Activated T-cell treated with anti-CD3 and anti-CD28 coated beads for 4 hours (primary cell): ENCODE measurements around the gene FUT2.
A peak's percentile ranks its signal among the peaks of the same experiment; 100 is the strongest.

Experiments used
- DNase-seq: peaks from one replicate; pipeline ENCODE4 v3.0.0-alpha.2; 2020

The FUT2 gene

GRCh38 chr19:48734625-48735024, 38.9 kb downstream of the FUT2 start:
- DNase-seq, result no peak

DNA sequence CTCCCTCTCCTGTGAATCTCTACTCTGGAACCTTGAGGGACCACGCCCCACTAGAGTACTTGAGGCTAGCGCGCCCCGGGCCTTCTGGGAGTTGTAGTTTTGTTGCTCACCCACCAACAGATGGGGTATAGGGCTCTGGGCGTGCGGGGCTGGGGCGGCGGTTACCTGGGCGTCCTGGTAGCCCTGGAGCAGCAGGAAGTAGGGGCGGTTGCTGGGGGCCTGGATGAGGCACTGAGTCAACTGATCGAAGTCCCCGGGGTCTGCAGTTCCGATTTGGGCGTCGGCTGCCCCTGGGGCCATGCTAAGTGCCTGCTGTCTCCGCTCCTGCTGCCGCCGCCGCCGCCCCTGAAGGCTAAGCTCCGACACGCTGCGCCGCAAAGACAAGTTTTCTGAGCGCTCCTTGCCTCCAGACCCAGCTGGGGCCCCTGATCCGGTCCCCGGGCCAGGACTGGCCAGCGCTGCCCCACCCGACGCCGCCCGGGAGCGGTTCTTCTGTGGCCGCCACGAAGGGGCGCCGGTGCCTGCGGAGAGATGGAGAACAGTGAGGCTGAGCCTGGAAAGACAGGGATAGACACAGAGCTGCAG, 39.4 kb downstream of the FUT2 start:
- DNase-seq, result no peak

DNA sequence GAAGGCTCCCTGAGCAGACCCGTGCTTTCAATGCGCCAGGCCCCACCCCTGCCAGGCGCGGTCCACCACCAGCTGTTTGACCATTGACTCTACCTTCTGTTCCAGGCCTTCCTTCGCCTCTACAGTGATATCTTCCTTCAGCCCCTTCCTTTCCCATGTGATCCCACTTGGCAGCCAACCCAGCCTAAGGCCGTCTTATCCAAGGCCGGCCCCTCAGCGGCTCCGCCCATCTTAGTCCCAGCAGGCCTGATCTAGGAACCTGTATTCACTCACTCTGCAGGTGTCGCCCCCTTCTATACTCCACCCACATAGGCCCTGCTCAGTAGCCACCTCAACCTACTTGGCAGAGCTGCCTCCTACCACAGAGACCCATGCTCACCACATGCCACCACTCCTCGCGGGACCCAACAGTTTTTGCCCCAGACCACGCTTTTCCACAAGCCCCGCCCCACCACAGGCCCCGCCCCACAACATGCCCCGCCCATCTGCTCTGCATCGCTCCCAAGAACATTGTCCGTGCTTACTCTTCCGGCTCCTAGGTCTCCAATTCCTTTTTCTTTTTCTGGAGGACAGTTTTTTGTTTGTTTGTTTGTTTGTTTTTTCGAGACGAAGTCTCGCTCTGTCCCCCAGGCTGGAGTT, 41.7 kb downstream of the FUT2 start:
- no peak for DNase-seq

DNA sequence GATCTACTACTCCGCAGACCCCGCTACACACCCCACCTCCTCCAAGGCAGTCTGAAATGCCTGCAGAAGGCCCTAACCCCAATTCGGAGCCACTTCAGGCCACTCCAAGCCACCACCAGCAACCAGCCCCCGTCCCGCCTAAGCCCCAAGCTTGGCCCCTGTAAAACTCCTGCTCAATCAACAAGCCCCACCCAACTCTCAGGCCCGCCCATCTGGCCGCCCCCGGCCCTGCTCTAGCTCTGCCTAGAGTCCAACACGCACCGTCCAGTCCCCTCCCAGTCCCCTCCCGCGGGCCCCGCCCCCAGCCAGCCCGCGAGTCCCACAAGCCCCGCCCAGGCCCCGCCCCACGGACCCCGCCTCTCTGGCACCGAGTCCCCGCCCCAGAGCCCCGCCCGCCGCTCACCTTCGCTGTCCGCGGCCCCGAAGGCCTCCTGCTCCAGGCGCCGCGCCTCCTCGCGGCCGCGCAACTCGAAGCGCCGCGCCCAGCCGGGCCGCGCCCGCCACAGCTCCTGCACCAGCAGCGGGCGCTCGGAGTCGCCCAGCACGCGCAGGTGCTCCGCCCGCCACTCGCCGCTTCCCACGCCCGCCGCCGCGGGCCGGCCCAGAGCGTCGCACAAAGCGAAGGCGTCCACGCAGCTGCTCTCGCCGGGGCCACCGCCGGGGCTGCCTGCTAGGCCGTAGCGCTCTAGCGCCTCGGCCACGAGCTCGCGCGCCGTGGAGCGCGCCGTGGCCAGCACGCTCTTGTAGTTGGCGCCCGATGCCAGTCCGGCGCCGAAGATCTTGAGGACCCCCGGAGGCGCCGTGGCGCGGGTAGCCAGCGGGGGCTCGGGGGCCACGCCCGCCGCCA, 43.0 kb downstream of the FUT2 start:
- DNase-seq, result peak; percentile 88

DNA sequence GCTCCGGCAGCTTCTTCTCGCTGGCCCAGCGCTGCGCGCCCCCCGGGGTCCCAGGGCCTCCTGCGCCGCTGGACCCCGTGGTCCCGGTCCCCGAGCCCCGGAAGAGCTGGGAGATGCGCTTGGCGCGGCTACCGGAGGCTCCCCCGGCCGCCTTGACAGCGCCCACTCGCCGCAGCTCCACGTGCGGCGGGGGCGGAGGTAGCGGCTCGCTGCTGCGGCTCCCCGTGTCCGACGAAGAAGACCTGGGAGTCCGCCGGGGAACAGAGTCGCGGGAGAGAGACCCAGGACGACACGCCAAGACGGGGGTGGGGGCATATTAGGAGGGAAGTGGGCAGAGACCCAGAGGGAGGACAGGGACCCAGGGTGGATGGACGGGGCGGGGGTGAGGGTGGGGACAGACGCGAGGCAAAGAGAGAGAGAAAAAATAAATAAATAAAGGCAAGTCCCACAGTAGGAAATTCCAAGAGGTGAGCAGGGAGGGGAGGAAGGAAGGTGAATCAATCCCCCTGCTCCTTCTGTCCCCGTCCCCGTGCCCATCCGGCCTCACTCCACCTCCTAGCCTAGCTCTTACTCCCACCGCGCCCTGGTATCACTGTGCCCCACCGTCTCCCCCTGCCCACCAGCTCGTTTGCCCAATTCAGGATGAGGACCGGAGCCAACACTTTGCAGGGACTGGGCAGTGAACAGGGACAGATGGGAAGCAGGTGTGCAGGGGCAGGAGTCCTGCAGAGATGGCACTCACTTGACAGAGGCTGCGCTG, 43.8 kb downstream of the FUT2 start:
- DNase-seq, result no peak

DNA sequence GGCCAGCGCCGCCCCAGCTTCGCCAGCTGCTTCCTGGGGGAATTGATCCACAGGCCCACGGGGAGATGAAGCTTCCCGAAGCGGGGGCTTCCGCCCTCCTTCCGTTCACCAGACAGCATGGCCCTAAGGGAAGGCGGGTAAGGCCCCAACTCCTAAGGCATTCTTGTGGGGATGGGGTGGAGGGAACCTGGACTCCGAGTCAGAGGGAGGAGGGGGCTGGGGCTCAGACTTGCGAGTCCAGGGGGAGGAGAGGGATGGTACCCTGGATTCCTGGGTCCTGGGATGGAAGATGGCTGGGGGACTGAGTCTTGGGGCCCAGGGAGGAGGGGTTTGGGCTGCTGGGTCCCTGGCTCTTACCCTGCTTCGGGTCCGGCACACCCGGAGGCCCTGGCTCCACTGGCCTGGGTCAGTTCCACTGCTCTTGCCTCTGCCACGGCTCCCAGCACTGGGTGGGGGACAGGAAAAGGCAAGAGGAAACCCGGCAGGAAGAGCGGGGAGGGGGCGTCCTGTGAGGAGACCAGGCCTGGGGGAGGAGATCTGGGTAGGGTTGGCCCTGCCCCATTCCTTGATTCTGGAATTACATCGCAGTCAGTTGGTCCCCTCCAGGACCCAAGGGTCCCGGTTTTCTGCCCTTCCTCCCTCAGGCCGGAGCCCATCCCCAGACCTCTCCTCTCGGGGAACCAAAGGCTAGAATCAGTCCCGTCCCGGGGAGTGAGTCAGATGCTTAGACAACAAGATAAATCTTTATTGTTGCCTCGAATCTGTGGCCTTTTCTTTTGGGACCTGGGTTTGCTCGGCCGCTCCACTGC, 44.6 kb downstream of the FUT2 start, which contains the start of gene RASIP1:
TSS of gene RASIP1 (minus strand) at position 447 of the 809 bp plus-strand sequence. CDS start at position 119, 328 bp downstream.
- no peak for DNase-seq

DNA sequence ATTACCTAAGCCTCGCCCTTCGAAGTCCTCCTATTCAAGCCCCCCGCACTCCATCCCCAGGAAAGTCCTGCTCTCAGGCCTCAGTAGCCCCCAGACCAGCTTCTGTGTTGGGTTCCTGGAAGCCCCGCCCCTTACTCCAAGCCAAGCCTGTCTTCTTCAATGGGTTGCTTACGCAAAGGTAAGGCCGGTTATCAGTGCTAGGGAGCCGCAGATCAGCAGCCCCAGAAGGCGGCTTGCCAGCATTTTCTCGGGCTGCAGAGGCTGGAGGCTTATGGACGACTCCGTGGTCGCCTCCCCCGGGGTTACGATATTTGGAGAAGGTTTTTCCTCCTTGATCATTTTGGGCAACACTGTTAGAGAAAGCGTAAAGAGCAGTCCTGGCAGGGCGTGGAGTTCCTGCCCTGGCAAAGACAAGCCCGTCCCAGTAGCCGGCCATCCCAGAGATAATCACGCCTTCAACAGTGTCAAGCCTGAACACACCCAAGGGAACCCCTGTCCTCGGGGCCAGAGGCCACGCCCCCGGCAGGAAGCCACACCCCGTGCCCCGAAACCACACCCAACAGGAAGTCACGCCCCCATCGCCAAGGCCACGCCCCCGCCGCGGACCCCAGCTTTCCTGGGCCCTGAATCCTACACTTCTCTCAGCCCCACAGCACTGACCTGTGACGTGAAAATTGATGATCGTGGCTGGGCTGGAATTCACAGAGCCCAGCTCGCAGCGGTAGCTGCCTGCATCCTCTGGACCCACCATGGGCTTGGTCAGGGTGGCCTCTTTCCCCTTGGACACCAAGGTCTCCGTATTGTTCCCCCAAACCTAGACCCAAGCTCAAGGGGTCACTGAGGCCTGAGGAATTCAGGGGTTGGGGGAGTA, 45.6 kb downstream of the FUT2 start:
- no peak for DNase-seq

- DNase-seq, result no peak
Observed at GRCh38 chr19:48742096-48742495, 46.3 kb downstream of the FUT2 start.

DNA sequence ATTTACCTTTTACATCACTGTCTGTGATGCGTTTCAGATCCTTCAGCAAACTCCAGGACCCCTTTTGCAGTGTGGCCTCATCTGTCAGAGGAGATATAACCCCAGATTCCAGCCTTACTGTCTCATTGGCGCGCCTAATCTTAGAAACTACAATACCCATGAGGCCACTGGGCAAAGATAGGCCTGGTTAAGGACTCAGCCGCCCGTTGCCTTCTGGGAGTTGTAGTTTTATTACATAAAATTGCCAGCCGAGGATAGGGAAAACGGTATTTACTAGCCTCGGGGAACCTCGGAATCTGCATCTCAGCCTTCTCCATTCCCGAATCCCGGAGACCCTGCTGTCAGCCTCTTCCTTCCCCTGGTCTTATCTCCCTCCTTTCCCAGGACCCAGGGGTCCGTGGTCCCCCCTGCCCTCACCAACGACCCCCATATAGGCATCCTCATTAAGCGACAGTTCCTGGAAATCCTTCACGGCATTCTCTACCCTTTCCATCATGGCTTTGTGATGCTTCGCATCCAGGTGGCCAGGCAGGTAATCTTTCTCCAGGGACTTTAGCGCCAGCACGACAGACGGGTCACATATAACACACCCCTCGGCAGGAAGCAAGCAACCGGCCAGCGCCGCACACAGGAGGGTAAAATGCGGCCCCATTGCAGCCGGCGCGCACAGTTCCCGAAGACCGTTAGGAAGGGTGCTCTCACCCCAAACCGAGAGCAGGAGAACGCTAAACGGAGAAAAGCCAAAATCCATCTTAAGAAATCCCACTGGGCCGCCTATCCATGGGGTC, 49.6 kb downstream of the FUT2 start:
- peak; percentile 25 for DNase-seq

GRCh38 chr19:48746110-48746509, 50.3 kb downstream of the FUT2 start:
- no peak for DNase-seq

- peak; percentile 23 for DNase-seq
Observed at GRCh38 chr19:48746738-48747575, 51.2 kb downstream of the FUT2 start, which contains the start of gene IZUMO1. Gene IZUMO1 (minus strand): TSS chr19:48746909. CDS start chr19:48745859, 1,050 bp downstream.

- no peak for DNase-seq
Observed at GRCh38 chr19:48749571-48750198, 53.9 kb downstream of the FUT2 start.

DNA sequence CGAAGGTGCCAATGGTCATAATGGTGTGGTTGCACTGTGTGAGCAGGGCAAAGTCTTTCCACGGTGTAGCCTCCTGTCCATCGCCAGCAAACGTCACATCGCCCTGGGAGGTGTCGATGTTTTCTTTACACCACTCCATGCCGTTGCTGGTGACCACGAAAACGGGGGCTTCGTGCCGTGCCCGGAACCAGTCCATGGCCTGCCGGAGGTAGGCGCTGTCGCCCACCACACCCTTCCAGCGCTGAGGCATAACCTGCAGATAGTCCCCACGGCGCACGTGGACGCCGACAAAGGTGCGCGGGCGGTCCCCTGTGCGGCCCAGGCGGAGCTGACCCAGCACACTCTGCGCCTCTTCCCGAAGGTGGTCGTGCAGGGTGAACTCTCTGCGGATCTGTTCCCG, 54.6 kb downstream of the FUT2 start:
- DNase-seq, result no peak

DNA sequence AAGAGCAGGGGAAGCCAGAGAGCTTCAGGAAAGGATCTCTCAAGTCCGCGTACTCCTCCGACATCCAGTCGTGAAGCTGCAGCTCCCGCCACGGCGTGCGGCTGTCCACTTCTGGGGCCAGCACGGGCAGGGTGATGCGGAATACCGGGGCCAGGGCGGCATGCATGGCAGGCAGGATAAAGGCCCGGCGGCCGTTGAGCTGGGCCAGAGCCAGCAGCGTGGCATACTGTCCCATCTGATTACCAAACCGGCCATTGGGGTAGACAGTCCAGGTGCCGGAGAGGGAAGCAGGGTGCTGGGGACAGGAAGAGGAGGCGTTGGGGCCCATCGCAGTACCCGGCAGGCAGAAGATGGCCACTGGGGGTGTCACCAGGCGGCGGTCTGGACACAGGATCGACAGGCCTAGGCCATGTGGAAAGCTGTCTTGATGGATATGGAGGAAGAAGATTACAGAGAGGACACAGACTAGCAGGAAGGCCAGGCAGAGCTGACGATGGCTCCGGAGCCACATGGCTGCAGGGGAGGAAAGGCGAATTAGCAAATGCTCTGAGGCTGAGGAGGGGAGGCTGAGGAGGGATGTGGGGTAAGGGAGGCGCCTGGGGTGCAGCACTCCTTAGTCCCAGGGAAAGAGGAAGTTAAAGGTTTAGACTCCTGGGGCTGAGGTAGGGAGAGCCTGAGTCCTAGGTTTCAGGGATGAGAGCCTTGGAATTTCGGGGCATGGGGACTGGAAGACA, 55.2 kb downstream of the FUT2 start:
- DNase-seq, result no peak

- no peak for DNase-seq
Observed at GRCh38 chr19:48751845-48752495, 56.2 kb downstream of the FUT2 start.

GRCh38 chr19:48752496-48753365, 57.0 kb downstream of the FUT2 start, which contains the start of gene FUT1:
Gene FUT1 (minus strand): TSS chr19:48752641. CDS start chr19:48751281, 1,360 bp downstream.
- DNase-seq, result no peak
